ENCODE data around the gene OARD1.

Gene OARD1

DNA sequence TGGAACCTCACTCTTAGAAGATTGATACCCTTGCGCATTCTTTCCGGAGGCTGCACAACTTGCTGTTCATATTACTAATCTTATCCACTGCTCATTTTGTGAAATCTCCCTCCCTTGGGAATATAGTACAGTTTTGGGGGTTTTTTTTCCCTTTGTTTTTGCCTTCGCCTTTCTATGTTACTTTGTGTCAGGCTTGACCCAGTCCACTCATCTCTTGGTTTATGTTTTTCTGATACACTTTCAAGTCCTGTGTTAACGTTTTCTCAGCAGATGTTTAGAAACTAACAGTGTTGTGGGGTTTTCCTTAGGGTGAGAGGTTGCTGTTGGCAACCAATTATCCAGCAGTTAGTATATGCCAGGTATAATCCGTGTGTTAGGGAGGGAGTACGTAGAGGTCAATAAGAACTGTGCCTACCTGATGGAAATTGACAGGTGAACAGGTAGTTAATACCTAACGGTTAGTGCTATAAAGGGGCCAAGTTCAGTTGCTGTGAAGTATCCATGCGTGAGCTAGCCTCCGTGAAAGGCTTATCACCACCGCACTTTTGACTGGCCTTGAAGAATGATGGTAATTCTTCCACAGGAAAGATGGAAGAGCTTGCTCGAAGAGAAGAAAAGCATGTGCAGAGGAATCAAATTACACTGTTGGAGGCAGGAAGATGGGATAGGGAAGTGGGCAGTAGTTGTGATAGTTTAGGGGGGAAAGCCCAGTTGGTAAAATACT lies 2.0 kb upstream of the OARD1 start:
- Histone ChIP-seq H3K4me3 (ENCODE audit: low read length) (peak overlapping the region; percentile 74), H3K4me1 (ENCODE audit: control insufficient read depth, low read depth, low read length) (peaks cover 26% of the 10 kb centered on the region), H3K36me3 (ENCODE audit: control insufficient read depth, low read depth, low read length) (peaks cover 6% of the 10 kb centered on the region), H3K9me3 (ENCODE audit: control insufficient read depth, low read depth, low read length) (no peaks in the 10 kb centered on the region), H3K27ac (ENCODE audit: low read length) (peak overlapping the region; percentile 7), H3K27me3 (ENCODE audit: control insufficient read depth, insufficient read depth, low read length) (no peaks in the 10 kb centered on the region), H3K9ac (ENCODE audit: low read length) (peak overlapping the region; percentile 95)

DNA sequence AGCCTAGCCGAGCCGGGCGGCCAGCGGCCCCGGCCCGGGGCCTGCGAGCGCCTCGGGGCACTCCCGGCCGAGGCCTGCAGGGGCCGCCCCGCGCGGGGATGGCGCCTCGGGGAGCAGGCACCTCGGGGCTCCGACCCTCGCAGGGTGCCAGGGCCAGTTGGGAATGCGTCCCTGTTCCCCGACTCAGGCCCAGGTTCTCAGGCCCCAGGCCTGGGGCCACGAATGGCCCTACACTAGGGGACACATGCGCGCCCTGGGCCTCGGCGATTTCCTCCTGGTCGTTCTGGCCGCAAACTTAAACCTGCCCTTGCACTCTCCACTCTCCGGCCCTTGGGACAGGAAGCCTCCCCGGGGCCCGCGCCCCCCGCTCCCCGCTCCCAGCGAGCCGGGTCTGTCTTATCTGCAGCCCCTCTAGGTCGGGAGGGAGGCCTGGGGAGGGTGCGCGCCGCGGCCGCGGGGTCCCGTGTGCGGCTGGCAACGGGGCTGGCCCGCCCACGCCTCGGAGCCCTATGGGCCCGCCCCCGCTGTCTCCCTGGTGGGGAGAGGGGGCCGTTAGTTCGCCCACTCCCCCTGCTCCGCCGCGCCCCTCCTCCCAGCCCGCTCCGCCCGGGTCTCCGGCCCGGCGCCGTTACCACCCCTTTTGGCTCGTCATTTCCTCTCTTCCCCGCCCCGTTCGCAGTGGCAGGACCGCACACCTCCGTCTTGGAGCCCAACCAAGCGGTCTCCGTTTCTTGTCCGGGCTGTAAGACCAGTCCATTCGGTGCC lies 1.2 kb upstream of the OARD1 start:
- Histone ChIP-seq H3K9me3 (ENCODE audit: control insufficient read depth, low read depth, low read length) (no peaks in the 10 kb centered on the region), H3K36me3 (ENCODE audit: control insufficient read depth, low read depth, low read length) (no peaks in the 10 kb centered on the region), H3K9ac (ENCODE audit: low read length) (peak overlapping the region; percentile 95), H3K27me3 (ENCODE audit: control insufficient read depth, insufficient read depth, low read length) (no peaks in the 10 kb centered on the region), H3K4me3 (ENCODE audit: low read length) (peak overlapping the region; percentile 74), H3K27ac (ENCODE audit: low read length) (peak overlapping the region; percentile 90), H3K4me1 (ENCODE audit: control insufficient read depth, low read depth, low read length) (peaks cover 26% of the 10 kb centered on the region)

DNA sequence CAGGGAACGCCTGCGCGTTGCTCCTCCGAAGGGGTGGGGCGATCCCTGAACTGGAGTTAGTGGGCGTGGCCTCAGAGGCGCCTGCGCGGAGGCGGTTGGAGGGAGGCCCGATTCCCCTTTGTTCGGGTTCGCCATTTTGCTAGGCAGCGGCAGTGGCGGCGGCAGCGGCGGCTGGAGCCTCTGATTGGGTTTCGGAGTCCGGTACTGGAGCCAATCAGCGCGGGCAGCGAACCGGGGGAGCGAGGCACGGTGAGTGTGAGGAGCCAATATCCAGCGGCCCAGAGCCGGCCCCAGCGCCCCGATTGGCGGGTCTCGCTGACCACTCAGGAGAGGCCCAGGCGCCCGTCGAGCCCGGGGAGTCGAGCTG lies 663 bp upstream of the OARD1 start, which contains the start of gene NFYA:
NFYA (plus strand) TSS at position 139 of the 367 bp plus-strand sequence. CDS start 6,116 bp downstream, outside the sequence.
- Histone ChIP-seq H3K4me1 (ENCODE audit: control insufficient read depth, low read depth, low read length) (peaks cover 26% of the 10 kb centered on the region), H3K4me3 (ENCODE audit: low read length) (peak within 1 kb of the TSS; percentile 74), H3K27me3 (ENCODE audit: control insufficient read depth, insufficient read depth, low read length) (no peaks in the 10 kb centered on the region), H3K9me3 (ENCODE audit: control insufficient read depth, low read depth, low read length) (no peaks in the 10 kb centered on the region), H3K9ac (ENCODE audit: low read length) (peak within 1 kb of the TSS; percentile 95), H3K36me3 (ENCODE audit: control insufficient read depth, low read depth, low read length) (peaks cover under 1% of the 10 kb centered on the region), H3K27ac (ENCODE audit: low read length) (peak within 1 kb of the TSS; percentile 98)

DNA sequence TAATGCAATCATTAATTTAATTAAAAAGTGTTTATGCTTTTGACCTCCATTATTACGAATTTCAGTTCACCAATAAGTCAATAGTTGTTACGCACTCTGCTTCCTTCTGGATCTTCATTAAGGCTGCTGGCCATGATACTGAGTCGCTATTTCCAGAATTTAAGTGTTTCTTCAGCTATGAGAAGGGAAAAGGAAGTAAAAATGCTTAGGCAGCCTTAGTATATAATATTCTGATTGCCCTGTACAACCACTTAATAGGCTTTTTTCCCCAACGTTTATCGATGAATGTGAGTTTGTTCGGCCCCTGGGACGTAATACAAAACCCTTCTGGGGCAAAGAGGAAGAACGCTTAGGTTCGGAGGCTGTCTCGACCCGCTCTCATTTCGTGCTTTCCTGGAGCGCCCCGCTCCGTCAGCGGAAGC lies 644 bp downstream of the OARD1 start:
- Histone ChIP-seq H3K9me3 (ENCODE audit: control insufficient read depth, low read depth, low read length) (no peaks in the 10 kb centered on the region), H3K4me1 (ENCODE audit: control insufficient read depth, low read depth, low read length) (peaks cover 22% of the 10 kb centered on the region), H3K36me3 (ENCODE audit: control insufficient read depth, low read depth, low read length) (peaks cover 12% of the 10 kb centered on the region), H3K9ac (ENCODE audit: low read length) (peak overlapping the region; percentile 95), H3K27me3 (ENCODE audit: control insufficient read depth, insufficient read depth, low read length) (no peaks in the 10 kb centered on the region), H3K4me3 (ENCODE audit: low read length) (peak overlapping the region; percentile 74), H3K27ac (ENCODE audit: low read length) (peak overlapping the region; percentile 98)

DNA sequence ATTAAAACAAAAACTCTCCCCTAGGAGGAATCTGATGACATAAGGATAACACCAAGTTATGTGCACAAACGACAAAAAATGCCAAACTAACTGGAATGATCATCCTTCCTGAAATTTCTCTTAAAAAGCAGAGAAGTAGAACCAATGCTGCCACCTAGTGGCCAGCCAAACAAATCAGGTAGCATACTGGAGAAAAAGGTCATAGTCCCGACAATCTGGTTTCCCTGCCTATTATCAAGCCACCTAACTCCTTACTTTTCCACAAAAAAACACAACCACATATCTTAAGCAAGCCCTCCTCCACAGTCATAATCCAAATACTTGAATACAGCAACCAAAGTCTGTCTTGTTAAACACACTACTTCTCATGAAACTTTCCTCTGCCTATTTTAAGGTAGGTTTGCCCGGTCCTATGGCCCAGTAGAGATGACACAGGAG lies 5.3 kb downstream of the OARD1 start:
- Histone ChIP-seq H3K9ac (ENCODE audit: low read length) (no peak overlapping the region), H3K36me3 (ENCODE audit: control insufficient read depth, low read depth, low read length) (peaks cover 29% of the 10 kb centered on the region), H3K4me3 (ENCODE audit: low read length) (no peak overlapping the region), H3K4me1 (ENCODE audit: control insufficient read depth, low read depth, low read length) (peaks cover 8% of the 10 kb centered on the region), H3K27me3 (ENCODE audit: control insufficient read depth, insufficient read depth, low read length) (no peaks in the 10 kb centered on the region), H3K9me3 (ENCODE audit: control insufficient read depth, low read depth, low read length) (no peaks in the 10 kb centered on the region), H3K27ac (ENCODE audit: low read length) (no peak overlapping the region)

DNA sequence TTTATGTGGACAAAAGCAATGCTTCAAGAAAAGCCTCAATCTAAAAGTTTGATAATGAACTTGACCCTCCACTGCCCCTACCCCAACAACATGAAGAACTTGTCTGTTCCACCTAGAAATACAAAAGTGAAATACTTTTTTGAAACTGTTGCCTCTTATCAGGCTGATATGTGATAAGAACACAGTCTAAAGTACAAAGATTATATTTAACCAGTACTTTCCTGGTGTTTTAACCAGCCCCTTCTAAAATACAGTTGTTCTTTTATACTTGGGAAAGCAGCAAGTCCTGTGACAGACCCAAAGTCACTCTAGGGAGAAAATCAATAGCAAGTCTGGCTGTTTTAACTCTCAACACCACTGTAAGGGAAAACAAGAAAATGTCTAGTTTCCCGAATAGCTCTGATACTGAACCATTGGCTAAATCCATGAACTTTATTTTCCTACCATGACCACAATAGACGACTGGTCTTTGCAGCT lies 6.6 kb downstream of the OARD1 start:
- Histone ChIP-seq H3K4me3 (ENCODE audit: low read length) (no peak overlapping the region), H3K4me1 (ENCODE audit: control insufficient read depth, low read depth, low read length) (peaks cover 2% of the 10 kb centered on the region), H3K27ac (ENCODE audit: low read length) (no peak overlapping the region), H3K9me3 (ENCODE audit: control insufficient read depth, low read depth, low read length) (no peaks in the 10 kb centered on the region), H3K36me3 (ENCODE audit: control insufficient read depth, low read depth, low read length) (peaks cover 35% of the 10 kb centered on the region), H3K9ac (ENCODE audit: low read length) (no peak overlapping the region), H3K27me3 (ENCODE audit: control insufficient read depth, insufficient read depth, low read length) (no peaks in the 10 kb centered on the region)

DNA sequence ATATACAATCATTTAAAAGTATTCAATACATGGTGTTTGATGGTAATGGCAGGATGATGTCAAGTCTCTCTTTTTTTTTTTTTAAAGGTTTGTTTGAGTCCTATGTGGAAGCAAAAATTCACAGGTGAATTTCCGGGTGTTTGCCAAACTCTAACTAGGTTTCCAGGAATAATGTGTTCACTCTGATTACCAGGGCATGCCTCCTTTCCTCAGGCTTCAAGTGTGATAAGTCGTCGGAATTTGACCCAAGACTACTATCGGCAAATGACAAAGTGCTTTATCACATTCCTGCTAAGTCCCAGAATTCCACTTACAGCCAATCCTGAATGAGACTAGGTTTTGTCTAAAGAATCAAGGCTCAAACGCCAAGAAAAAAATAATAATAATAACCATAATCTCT lies 7.3 kb downstream of the OARD1 start:
- no peak overlapping the region for H3K4me3 ChIP-seq (ENCODE audit: low read length)
- no peak overlapping the region for H3K27ac ChIP-seq (ENCODE audit: low read length)
- H3K27me3 ChIP-seq (ENCODE audit: control insufficient read depth, insufficient read depth, low read length), result no peaks in the 10 kb centered on the region
- no peak overlapping the region for H3K9ac ChIP-seq (ENCODE audit: low read length)
- H3K4me1 ChIP-seq (ENCODE audit: control insufficient read depth, low read depth, low read length), result no peaks in the 10 kb centered on the region
- H3K36me3 ChIP-seq (ENCODE audit: control insufficient read depth, low read depth, low read length), result peaks cover 35% of the 10 kb centered on the region
- no peaks in the 10 kb centered on the region for H3K9me3 ChIP-seq (ENCODE audit: control insufficient read depth, low read depth, low read length)

DNA sequence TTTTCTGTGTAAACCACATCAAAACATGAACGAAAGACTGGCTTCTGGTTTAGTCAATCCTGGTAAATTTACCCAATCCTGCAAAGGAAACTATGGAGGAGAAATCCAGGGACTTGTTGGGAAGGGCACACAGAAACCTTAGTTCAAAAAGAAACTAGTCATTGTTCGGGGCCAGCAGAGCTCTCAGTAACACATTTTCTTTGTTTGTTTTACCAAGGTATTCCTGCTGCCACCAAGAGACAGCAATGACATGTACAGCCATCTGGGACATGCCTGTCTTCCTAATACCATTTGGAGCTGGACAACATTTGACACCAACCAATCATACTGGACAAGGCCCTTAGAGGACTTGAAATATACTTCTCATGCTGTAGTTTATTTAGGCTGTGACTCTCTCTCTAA lies 8.3 kb downstream of the OARD1 start:
- Histone ChIP-seq H3K4me1 (ENCODE audit: control insufficient read depth, low read depth, low read length) (no peaks in the 10 kb centered on the region), H3K36me3 (ENCODE audit: control insufficient read depth, low read depth, low read length) (peaks cover 35% of the 10 kb centered on the region), H3K4me3 (ENCODE audit: low read length) (no peak overlapping the region), H3K27me3 (ENCODE audit: control insufficient read depth, insufficient read depth, low read length) (no peaks in the 10 kb centered on the region), H3K9ac (ENCODE audit: low read length) (no peak overlapping the region), H3K27ac (ENCODE audit: low read length) (no peak overlapping the region), H3K9me3 (ENCODE audit: control insufficient read depth, low read depth, low read length) (no peaks in the 10 kb centered on the region)

DNA sequence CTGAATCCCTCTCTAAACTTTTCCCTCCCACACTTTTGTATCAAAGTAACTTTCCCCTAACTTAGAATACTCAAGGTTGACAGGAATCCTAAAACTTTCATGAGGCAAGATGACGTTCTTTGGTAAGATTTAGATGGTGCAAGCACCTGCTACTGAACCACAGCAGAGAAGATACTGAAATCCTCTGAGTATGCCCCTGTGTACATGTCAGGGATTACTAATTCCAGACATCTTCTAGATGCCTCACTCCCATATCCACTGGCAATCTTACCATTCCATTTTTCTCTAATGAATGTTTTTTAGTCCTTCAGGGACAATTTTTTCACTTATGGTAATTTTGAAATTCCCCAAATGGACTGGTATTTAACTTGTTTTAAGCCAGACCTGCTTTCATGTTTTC lies 10.1 kb downstream of the OARD1 start:
- H3K9me3 ChIP-seq (ENCODE audit: control insufficient read depth, low read depth, low read length), result no peaks in the 10 kb centered on the region
- no peaks in the 10 kb centered on the region for H3K27me3 ChIP-seq (ENCODE audit: control insufficient read depth, insufficient read depth, low read length)
- H3K4me3 ChIP-seq (ENCODE audit: low read length), result no peak overlapping the region
- H3K36me3 ChIP-seq (ENCODE audit: control insufficient read depth, low read depth, low read length), result peaks cover 27% of the 10 kb centered on the region
- H3K9ac ChIP-seq (ENCODE audit: low read length), result no peak overlapping the region
- H3K27ac ChIP-seq (ENCODE audit: low read length), result no peak overlapping the region
- no peaks in the 10 kb centered on the region for H3K4me1 ChIP-seq (ENCODE audit: control insufficient read depth, low read depth, low read length)

DNA sequence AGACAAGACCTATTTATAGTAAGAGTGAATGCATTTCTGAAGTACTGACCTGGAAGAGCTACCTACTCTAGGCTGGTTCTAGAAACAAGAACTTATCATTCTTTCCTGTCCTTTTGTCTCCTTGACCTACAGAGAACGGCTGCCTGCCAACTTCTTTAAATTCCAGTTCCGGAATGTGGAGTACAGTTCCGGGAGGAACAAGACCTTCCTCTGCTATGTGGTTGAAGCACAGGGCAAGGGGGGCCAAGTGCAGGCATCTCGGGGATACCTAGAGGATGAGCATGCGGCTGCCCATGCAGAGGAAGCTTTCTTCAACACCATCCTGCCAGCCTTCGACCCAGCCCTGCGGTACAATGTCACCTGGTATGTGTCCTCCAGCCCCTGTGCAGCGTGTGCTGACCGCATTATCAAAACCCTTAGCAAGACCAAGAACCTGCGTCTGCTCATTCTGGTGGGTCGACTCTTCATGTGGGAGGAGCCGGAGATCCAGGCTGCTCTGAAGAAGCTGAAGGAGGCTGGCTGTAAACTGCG lies 10.9 kb downstream of the OARD1 start:
- Histone ChIP-seq H3K27ac (ENCODE audit: low read length) (no peak overlapping the region), H3K4me1 (ENCODE audit: control insufficient read depth, low read depth, low read length) (no peaks in the 10 kb centered on the region), H3K9ac (ENCODE audit: low read length) (no peak overlapping the region), H3K4me3 (ENCODE audit: low read length) (no peak overlapping the region), H3K27me3 (ENCODE audit: control insufficient read depth, insufficient read depth, low read length) (no peaks in the 10 kb centered on the region), H3K36me3 (ENCODE audit: control insufficient read depth, low read depth, low read length) (peaks cover 21% of the 10 kb centered on the region), H3K9me3 (ENCODE audit: control insufficient read depth, low read depth, low read length) (no peaks in the 10 kb centered on the region)

DNA sequence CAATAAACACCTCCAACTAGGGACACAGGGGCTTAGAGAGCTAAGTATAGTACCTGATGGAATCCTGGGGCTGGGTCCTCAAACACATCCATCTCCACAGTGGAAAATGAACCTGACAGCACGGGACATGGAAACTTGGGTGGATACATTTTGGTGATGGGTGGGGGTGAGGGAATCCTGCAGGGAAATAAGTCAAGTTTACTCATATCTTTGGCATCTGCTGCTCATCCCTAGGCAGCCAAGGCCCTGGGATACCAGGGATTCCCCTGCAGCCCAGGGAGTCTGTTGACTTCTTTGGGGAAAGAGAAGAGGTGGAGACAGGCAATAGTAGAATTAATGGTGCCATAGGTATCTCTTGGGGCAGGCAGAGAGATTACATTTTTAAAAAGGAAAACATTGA lies 12.6 kb downstream of the OARD1 start:
- H3K4me3 ChIP-seq (ENCODE audit: low read length), result no peak overlapping the region
- no peak overlapping the region for H3K27ac ChIP-seq (ENCODE audit: low read length)
- peaks cover 8% of the 10 kb centered on the region for H3K36me3 ChIP-seq (ENCODE audit: control insufficient read depth, low read depth, low read length)
- no peaks in the 10 kb centered on the region for H3K27me3 ChIP-seq (ENCODE audit: control insufficient read depth, insufficient read depth, low read length)
- H3K4me1 ChIP-seq (ENCODE audit: control insufficient read depth, low read depth, low read length), result no peaks in the 10 kb centered on the region
- no peak overlapping the region for H3K9ac ChIP-seq (ENCODE audit: low read length)
- no peaks in the 10 kb centered on the region for H3K9me3 ChIP-seq (ENCODE audit: control insufficient read depth, low read depth, low read length)

Data from iPS-18a (cell line).